Stimulated activated CD4-positive, alpha-beta T cell treated with anti-CD3 and anti-CD28 coated beads, Interleukin-15, amount 100 ng/mL, for 24 hours (primary cell): ENCODE measurements around the gene ACSF2.
"Not testable (repeated sequence)": the region's sequence is repeated elsewhere in the genome, so short reads cannot be mapped to it uniquely, and the experiment has no call there.

Source experiments
- DNase-seq: peaks from one replicate; pipeline ENCODE4 v3.0.0-alpha.2; 2020

Gene ACSF2

DNA sequence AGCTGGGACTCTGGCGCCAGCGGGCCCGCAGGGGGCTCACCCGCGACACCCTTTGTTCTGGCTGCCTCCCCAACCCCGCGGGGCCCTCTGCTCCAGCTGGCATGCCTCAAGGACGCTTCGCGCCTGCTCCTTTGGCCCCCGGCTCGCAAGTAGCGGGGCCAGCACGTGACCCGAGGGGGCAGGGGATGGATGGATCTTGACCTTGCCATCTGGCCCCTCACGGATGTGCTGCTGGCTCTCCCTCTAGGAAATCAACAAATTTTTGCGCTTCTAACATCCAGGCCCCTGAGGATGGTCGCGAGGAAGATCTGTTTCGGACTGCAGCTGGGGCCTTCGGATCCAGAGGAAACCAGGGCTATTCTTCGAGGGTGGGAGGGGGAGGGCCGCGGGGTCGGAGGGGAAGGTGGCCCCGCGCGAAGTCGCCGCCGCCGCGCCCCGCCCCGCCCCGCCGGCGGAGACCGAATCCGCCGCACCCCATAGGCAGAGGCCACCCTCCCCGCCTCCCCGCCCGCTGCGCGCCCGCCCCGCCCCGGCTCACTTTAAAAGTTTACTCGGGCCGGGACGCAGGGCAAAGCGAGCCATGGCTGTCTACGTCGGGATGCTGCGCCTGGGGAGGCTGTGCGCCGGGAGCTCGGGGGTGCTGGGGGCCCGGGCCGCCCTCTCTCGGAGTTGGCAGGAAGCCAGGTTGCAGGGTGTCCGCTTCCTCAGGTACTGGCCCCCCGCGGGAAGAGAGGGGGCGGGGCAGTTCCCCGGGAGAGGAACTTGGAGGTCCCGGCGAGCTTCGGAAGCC lies at the start of gene ACSF2:
Gene ACSF2 (plus strand): TSS at position 537 of the 790 bp plus-strand sequence. CDS start 44 bp downstream, at position 581.
- peak; percentile 85 for DNase-seq

DNA sequence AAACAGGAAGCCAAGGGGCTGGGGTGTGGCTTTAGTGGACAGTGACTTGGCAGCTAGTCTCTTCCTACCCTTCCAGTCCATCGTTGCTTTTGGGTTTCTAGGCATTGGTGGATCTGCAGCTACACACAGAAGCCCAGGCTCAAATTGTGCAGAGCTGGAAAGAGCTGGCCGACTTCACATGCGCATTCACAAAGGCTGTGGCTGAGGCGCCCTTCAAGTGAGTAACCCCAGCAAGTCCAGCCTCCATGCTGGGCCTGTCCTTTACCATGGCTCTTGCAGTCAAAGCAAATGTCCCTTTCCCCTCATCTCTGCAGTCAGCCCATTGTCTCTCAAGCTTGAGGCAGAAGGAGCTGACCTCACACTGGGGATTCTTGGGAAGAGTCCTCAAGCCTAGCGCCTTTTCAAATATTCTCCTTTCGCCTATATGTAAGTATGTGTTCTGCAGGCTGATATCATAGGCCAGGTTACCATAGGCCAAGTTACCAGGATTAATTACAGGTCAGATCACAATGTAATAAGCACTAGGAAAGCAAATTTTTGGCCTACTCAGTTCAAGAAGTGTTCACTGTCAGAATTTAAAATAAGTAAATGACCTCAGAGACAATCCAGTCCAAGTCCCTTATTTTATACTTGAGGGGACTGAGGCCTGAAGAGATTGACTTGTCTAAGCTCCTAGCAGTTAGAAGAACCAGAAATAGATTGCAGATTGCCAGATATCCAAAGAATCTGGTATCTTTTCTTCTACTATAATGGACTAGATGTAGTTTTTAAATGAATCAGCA lies 46.5 kb upstream of the ACSF2 start:
- no peak for DNase-seq

DNA sequence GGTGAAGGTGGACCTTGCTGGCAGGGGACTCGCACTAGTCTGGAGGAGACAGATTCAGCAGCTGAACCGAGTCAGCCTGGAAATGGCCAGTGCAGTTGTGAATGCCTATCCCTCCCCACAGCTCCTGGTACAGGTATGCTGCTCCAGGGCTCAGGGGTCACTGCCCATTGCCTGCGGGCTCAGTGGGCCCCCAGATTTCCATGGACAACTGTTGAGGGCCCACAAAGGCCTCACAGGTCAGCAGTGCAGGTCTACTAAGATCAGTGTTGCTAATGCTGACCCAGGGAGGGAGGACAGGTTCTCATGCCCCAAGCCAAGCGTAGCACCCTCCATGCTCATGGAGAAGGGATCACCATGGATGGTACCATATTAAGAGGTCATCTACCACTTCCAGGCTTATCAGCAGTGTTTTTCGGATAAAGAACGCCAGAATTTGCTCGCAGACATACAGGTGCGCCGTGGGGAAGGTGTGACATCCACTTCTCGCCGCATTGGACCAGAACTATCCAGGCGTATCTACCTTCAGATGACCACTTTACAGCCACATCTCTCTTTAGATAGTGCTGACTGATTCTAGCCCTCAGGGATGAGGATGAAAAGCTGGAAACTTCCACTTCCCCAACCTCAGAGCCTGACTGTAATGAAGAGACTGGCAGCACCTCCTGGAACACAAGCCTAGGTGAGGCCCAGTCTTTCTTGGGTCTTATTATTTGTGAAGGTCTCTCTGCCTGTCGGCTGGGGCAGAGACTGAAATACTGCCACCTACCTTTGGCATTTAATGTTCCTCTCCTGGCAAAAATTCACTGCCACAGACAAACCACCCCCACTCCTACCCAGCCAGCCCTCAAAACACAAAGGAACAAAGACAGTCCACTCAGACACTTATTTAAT lies 45.4 kb upstream of the ACSF2 start:
- DNase-seq: no peak

DNA sequence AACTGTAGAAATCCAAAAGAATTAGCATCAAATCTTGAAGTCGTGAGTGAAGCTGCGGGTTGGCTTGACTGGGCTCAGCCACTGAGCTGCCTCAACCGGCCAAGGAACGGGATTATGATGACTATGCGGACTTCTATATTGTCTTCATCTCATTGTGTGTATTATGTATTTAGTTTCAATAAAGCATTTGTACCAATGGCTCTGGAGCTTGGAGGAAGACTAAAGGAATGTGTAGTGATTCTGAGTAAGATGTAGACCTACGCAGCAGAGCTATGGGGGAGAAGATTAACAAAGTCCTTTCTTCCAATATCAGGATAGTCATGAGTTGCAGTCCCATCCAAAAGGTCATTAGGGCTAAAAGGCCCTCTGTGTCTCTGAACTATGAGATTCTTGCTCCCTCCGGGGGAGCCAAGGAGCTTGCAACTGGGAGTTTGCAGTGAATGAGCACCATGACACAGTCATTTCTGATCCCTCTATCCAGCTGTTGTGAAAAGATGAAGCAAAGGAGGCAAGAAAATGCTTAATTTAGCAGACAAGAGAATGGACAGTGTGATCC lies 44.7 kb upstream of the ACSF2 start:
- DNase-seq: no peak

DNA sequence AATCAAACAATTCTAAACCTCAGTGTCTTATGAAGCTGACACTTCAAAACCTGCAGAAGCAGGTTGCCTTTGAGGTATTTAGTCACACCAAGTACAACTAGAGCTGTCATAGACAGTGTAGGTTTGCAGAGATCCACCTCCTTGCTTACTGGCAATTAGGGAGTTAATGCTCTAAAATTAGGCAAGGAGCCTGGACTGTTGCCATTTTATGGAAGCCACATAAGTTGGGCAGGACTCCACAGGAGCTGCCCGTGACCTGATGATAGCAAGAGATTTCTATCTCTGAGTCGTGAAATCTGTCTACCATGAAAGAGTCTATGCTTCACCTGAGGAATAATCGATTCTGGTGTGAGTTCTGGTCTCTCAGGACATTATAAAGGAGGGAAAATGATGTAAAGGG lies 44.1 kb upstream of the ACSF2 start:
- no peak for DNase-seq

DNA sequence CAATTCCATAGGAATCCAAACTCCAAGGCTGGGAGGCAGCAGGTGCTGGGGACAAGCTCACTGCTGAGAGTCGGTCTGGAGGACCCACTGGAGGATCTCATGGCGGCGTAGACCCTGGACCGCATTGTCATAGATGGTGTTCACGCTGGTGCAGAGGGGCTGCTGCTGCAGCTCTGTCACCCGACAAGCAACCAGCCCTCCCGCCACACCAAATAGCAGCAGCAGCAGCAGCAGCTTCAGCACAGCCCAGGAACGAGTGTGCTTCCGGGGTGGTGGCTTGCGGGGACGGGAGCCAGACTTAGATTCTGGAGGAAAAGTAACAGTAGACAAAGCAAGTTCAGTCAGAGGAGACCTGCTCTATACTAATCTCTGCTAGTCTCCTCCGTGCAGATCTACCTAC lies 43.1 kb upstream of the ACSF2 start:
- no peak for DNase-seq

DNA sequence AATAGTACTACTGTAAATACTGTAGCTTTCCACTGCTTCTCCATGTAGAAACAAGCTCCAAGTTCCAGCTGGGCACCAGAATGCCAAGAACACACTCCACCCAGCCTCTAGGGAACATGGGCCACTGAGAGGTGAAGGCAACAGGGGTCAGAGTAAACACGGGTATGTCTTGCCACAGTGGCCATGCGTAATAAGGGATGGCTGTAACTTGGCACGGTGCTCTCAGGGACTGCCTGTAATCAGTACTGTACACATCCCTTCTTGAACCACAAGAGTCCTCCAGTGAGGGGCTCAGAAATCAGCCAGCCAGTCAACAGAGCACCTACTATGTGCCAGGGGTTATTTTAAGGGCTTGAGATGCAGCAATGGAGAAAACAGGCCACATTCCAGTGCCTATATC lies 39.5 kb upstream of the ACSF2 start:
- DNase-seq: no peak

DNA sequence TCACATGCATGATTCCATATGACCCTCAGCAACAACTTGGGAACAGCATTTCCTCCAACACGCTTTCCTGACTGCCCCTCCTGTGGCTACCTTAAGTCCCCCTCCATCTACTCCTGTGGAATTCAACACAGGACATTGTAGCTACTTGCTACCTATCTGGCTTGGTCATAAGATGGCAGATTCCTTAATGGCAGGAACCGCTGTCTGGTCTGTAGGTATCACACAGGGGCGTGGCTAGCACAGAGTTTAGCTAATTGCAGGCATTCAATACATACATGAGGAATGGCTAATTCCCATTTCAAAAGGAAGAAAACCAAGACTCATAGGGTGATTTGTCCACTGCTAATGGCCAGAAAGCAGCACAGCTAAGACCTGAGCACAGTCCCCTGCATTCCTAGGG lies 37.3 kb upstream of the ACSF2 start:
- no peak for DNase-seq

GRCh38 chr17:50389534-50389933 lies 36.5 kb upstream of the ACSF2 start:
- DNase-seq: no peak

DNA sequence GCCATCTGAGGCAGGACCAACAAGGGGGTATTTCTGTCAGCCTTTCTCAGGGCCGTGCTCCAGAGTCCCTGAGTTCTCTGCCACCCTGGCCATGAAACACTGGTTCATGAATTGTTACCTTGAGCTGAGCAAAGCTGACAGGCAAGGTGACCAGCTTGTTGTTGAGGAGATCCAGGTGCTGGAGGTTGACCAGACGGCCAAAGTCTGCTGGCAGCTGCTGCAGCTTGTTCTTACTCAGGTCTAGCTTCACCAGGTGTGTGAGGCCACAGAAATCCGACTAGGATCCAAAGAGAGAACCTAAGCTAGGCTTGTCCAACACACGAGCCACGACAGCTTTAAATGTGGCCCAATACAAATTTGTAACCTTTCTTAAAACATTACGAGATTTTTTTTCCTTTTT lies 33.4 kb upstream of the ACSF2 start:
- no peak for DNase-seq

DNA sequence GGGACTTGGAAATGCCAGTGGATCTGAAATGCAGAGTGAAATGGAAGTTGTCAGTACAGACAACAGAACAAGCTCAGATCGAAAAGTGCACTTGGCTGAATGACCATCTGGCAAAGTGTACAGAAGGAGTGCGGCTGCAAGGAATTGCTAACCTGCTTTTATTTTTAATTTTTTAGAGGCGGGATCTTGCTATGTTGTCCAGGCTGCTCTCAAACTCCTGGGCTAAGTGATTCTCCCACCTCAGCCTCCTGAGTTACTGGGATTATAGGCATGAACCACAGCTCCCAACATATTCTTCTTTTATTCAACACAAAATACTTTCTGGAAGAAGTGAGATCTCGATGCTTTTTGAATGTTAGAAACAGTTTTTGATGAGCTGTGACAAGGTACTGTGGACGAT lies 32.3 kb upstream of the ACSF2 start:
- no peak for DNase-seq

- no peak for DNase-seq
Observed at GRCh38 chr17:50394711-50395110, 31.3 kb upstream of the ACSF2 start.

DNA sequence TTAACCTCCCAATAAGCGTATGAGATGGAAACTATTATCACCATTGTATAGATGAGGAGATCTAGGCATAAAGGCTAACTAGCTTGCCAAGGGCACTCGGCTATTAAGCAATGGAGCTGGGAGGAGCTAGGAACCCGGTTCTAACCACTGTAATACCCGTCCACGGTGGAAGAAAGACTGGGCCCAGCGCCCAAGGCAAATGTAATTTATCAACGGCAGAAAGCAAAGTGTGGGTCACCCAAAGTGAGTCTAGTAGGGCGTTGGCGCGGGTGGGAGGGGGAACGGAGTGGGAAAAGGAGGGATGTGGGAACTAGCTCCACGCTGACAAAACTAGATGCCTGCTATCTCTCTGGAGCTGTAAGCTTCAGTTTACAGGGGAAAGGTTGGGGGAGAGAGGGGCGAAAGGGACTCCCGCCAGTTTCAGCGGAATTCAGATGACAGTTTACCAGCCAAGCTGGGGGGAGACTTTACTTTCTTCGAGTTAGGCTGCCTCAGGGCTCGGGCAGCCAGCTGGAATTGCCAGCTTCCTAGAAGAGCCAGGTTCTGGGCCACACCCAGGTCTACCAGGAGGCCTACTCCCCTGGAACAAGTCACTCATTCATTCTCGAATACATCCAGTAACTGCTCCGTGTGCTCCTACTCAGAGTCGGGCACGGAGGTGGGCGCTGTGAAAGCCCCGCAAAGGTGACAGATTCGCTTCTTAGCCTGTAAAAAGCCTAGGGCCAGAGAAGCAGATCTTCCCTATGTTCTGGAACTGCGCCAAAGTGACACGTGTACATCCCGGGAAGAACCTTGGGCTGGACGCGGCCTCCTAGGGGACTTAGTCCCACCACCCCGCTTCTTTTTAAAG lies 29.5 kb upstream of the ACSF2 start:
- DNase-seq: peak; percentile 31

DNA sequence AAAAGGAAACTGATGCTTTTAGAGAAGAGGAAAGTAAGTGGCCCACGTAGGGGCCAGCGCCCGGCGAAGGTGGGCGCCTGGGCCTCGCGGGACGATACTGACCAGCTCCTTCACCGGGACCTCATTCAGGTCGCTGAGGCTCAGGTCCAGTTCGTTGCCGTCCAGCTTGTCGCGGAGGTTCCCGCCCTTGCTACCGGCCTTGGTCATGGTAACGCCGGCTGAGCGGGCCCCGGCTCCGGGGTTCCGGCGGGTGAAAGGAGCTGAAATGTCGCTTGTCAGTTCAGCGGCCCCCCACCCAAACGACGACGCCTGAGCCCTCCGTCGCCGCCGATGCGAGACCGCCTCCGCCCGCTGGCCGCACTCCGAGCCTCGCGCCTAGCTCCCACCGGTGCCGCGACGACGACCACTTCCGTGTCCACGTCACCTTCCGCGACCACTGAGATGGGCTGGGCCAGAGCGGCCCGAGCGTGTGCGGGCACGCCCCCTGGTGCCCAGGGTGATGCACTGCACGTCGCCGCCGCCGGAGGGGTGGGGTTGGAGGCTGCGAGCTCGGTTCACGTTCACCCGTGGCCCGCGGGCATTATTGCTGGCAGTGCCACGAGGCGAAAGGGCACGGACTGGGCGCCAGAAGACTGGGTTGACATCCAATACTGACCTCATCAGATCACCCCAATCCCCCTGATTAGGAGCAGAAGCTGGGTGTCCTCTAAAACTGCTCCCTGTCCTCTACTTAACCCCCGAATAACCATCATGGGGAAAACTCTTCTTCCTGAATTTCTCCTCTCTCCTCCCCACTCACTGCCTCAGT lies 28.7 kb upstream of the ACSF2 start, which contains the start of gene LRRC59:
Gene LRRC59 (minus strand): TSS at position 413 of the 808 bp plus-strand sequence. CDS start 206 bp downstream, at position 207.
- peak; percentile 94 for DNase-seq

GRCh38 chr17:50397919-50398285 lies 28.1 kb upstream of the ACSF2 start:
- no peak for DNase-seq

DNA sequence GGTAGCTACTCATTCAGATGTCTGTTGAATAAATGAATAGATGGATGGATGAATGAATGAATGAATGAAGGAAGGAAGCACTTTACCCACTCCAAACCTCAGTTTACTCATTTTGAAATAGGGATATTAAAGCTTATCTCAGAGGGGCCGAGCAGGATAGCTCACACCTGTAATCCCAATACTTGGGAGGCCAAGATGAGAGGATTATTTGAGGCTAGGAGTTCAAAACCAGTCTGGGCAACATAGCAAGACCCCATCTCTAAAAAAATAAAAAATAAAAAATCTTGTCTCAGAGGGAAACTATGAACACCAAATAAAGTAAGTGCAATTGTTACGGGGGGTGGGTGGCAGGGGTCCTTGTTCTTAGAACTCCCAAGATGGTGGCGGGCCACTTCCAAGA lies 27.3 kb upstream of the ACSF2 start:
- DNase-seq: not testable (repeated sequence)

DNA sequence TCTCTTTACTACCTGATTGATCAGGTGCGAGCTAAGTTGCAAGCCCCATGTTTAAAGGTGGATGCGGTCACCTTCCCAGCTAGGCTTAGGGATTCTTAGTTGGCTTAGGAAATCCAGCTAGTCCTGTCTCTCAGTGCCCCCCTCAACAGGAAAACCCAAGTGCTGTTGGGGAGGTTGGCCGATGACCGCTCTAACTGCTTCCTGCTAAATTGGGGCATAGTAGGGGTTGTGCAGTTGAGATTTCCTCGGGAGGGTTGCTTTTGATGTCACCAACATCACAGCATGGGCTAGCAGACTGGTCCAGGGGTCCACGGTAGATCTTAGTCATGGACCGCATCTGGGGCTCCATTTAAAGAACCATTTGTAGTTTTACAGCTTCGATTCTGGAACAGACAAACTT lies 26.4 kb upstream of the ACSF2 start:
- DNase-seq: not testable (repeated sequence)

GRCh38 chr17:50405351-50405750 lies 20.7 kb upstream of the ACSF2 start:
- DNase-seq: not testable (repeated sequence)

DNA sequence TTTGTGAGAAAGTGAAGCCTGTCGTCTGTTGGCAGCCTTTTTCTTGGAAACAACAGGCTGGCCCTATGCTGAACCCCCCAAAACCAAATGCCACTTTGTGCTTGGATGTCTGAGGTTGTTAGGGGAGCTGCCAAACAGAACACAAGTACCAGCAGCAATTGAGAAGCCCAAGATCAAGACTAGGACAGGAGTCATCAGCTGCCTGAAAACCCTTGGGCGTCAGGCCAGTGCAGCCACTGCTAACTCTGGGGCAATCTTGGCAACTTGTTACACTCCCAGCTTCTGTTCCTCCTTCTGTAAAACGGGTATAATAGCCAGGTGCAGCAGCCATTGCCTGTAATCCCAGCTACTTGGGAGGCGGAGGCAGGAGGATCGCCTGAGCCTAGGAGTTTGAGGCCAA lies 19.4 kb upstream of the ACSF2 start:
- DNase-seq: no peak

DNA sequence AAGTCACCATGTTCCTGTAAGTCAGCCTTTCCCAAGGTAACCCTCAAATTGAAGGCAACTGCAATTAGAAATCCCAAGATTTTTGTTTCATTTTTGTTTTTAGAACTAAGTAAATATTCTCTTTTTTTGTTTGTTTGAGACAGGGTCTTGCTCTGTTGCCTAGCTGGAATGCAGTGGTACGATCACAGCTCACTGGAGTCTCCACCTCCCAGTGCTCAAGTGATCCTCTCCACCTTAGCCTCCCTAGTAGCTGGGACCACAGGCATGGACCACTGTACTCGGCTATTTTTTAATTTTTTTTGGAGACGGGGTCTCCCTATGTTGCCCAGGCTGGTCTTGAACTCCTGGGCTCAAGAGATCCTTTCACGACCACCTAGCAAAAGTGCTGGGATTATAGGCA lies 18.1 kb upstream of the ACSF2 start:
- no peak for DNase-seq

DNA sequence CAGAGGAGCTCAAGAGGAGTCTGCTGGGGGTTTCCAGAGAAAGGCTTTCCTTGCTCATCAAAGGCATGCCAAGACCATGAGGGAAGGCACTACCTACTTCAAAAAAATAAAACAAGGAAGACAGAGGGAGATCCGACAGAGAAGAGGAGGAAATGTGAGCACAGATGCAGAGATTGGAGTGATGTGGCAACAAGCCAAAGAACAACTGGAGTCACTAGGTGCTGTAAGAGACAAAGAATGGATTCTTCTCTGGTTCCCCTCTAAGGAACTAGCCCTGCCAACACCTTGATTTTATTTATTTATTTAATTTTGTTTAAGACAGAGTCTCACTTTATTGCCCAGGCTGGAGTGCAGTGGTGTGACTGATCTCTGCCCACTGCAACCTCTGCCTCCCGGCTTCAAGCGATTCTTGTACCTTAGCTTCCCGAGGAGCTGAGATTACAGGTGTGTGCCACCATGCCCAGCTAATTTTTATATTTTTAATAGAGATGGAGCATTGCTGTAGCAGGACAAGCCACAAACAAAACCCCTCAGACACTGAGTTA lies 13.8 kb upstream of the ACSF2 start:
- no peak for DNase-seq
